H1 (cell line): ENCODE results near the gene ANKRD24. TPM values are rescaled to one million over a fixed set of nuclear protein-coding genes. Genes with fewer than 3 reads are reported as not detected.

ENCODE experiments used
- CTCF ChIA-PET: fragments of 300-600 bp; sonication (Branson Sonifier 250); formaldehyde crosslinking; loops from one replicate; lab custom pipeline; 2021; ENCODE audit not compliant: partially characterized antibody; lab: Charles Lee
- POLR2A ChIA-PET: fragments of 300-600 bp; sonication (Branson Sonifier 250); formaldehyde crosslinking; loops from one replicate; lab custom pipeline; 2021; ENCODE audit warnings: inconsistent platforms; ENCODE audit not compliant: partially characterized antibody; lab: Charles Lee
- DNase-seq, 2 experiments: peaks; one replicate each; pipeline versions ENCODE4 v3.0.0 to v3.0.0-alpha.2; 2010 to 2022; ENCODE audit warnings: low spot score in 2 of 2, low read depth in 1 of 2, mixed read lengths in 1 of 2
- FAIRE-seq: peaks from 2 replicates; lab custom pipeline; 2011; peaks lifted over from hg19 to GRCh38; lab: Jason Lieb, UNC
- H2AFZ ChIP-seq: 2 replicates; pipeline ENCODE4 v1.8.1; 2012; ENCODE audit warnings: low read length, inconsistent platforms
- H2AK5ac ChIP-seq: 2 replicates; pipeline ENCODE4 v1.6.1; 2013; ENCODE audit warnings: low read depth, low read length
- H2BK120ac ChIP-seq: replicated peaks from 2 replicates; pipeline ENCODE3; 2013; ENCODE audit warnings: low read depth, low read length, inconsistent platforms
- H2BK12ac ChIP-seq: 2 replicates; pipeline ENCODE4 v1.6.1; 2013; ENCODE audit warnings: low read depth, low read length
- H2BK15ac ChIP-seq: 2 replicates; pipeline ENCODE4 v1.6.1; 2013; ENCODE audit warnings: low read length
- H2BK20ac ChIP-seq: 2 replicates; pipeline ENCODE4 v1.6.1; 2013; ENCODE audit warnings: low read length
- H2BK5ac ChIP-seq: 2 replicates; pipeline ENCODE4 v1.6.1; 2013; ENCODE audit warnings: low read depth, low read length
- H3K14ac ChIP-seq: 2 replicates; pipeline ENCODE4 v1.6.1; 2013; ENCODE audit warnings: inconsistent platforms; ENCODE audit not compliant: insufficient read length
- H3K18ac ChIP-seq: 2 replicates; pipeline ENCODE4 v1.6.1; 2013; ENCODE audit warnings: low read length; ENCODE audit errors: extremely low read depth
- H3K23ac ChIP-seq: 2 replicates; pipeline ENCODE4 v1.6.1; 2013; ENCODE audit warnings: inconsistent platforms; ENCODE audit not compliant: insufficient read length
- H3K23me2 ChIP-seq: 2 replicates; pipeline ENCODE4 v1.6.1; 2013; ENCODE audit warnings: low read depth, low read length
- H3K27ac ChIP-seq: 2 replicates; pipeline ENCODE4 v1.6.1; 2011; ENCODE audit warnings: low read depth, low read length, inconsistent platforms
- H3K27me3 ChIP-seq, 4 experiments: replicated peaks in 1 of 4; 1 replicate in 1 of 4; 2 replicates in 3 of 4; pipeline versions ENCODE4 v1.6.1 to v1.8.1; 2011 to 2013; ENCODE audit warnings: low read length in 3 of 4, mild to moderate bottlenecking in 3 of 4, inconsistent platforms in 2 of 4, mixed read lengths in 2 of 4, moderate library complexity in 1 of 4; ENCODE audit not compliant: control insufficient read depth in 3 of 4, insufficient read depth in 3 of 4; ENCODE audit errors: extremely low read depth in 1 of 4
- H3K36me3 ChIP-seq, 4 experiments: 2 replicates each; pipeline versions ENCODE4 v1.6.1 to v1.8.1; 2011 to 2013; ENCODE audit warnings: mild to moderate bottlenecking in 4 of 4, low read length in 3 of 4, moderate library complexity in 2 of 4, control low read depth in 1 of 4, inconsistent platforms in 1 of 4; ENCODE audit not compliant: insufficient read depth in 4 of 4, control insufficient read depth in 2 of 4
- H3K4ac ChIP-seq: replicated peaks from 2 replicates; pipeline ENCODE3; 2013; ENCODE audit warnings: low read length, low read depth, mixed read lengths, inconsistent platforms; ENCODE audit not compliant: insufficient read length
- H3K4me1 ChIP-seq, 4 experiments: replicated peaks in 1 of 4; 1 replicate in 1 of 4; 2 replicates in 3 of 4; pipeline versions ENCODE4 v1.6.1 to v1.8.1; 2011 to 2013; ENCODE audit warnings: low read length in 3 of 4, inconsistent platforms in 2 of 4, mixed read lengths in 1 of 4; ENCODE audit not compliant: insufficient read depth in 4 of 4, control insufficient read depth in 3 of 4
- H3K4me2 ChIP-seq, 2 experiments: 2 replicates each; pipeline versions ENCODE4 v1.6.1 to v1.8.1; 2011 to 2013; ENCODE audit warnings: low read depth in 2 of 2, low read length in 2 of 2, control low read depth in 1 of 2, inconsistent platforms in 1 of 2, mild to moderate bottlenecking in 1 of 2; ENCODE audit not compliant: insufficient read depth in 1 of 2
- H3K4me3 ChIP-seq, 4 experiments: fragments of 200-600, 300-600 bp in 1 of 4; sonication (generic), shearing (Covaris generic), sonication (Bioruptor Twin) in 1 of 4; 2 replicates each; pipeline versions ENCODE4 v1.5.1 to v1.8.1; 2011 to 2016; ENCODE audit warnings: low read length in 4 of 4, low read depth in 3 of 4, control low read depth in 2 of 4, inconsistent platforms in 2 of 4, mild to moderate bottlenecking in 2 of 4, mixed read lengths in 1 of 4, moderate library complexity in 1 of 4; ENCODE audit not compliant: insufficient read depth in 2 of 4; ENCODE audit errors: extremely low read depth in 1 of 4
- H3K56ac ChIP-seq: replicated peaks from 2 replicates; pipeline ENCODE3; 2013; ENCODE audit warnings: low read depth, mild to moderate bottlenecking, mixed read lengths, low read length, inconsistent platforms; ENCODE audit not compliant: insufficient read length
- H3K79me1 ChIP-seq: 2 replicates; pipeline ENCODE4 v1.6.1; 2013; ENCODE audit warnings: low read depth, low read length, control low read depth
- H3K79me2 ChIP-seq, 2 experiments: 2 replicates each; pipeline versions ENCODE4 v1.6.1 to v1.8.1; 2012 to 2013; ENCODE audit warnings: low read length in 2 of 2, mild to moderate bottlenecking in 2 of 2, inconsistent platforms in 1 of 2; ENCODE audit not compliant: insufficient read depth in 2 of 2, control insufficient read depth in 1 of 2
- H3K9ac ChIP-seq, 4 experiments: replicated peaks in 1 of 4; 1 replicate in 1 of 4; 2 replicates in 3 of 4; pipeline versions ENCODE4 v1.6.1 to v1.8.1; 2011 to 2013; ENCODE audit warnings: low read depth in 3 of 4, low read length in 3 of 4, control low read depth in 2 of 4, mild to moderate bottlenecking in 2 of 4, moderate library complexity in 2 of 4, inconsistent platforms in 1 of 4; ENCODE audit errors: extremely low read depth in 1 of 4
- H3K9me3 ChIP-seq, 2 experiments: 2 replicates each; pipeline versions ENCODE4 v1.6.1 to v1.8.1; 2012 to 2013; ENCODE audit warnings: mild to moderate bottlenecking in 2 of 2, moderate library complexity in 2 of 2, control low read depth in 1 of 2, inconsistent platforms in 1 of 2, low read depth in 1 of 2, low read length in 1 of 2, mixed read lengths in 1 of 2; ENCODE audit not compliant: insufficient read depth in 2 of 2
- H4K20me1 ChIP-seq, 2 experiments: replicated peaks in 1 of 2; 2 replicates each; pipeline versions ENCODE3 to v1.8.1; 2011 to 2013; ENCODE audit warnings: inconsistent platforms in 2 of 2, low read length in 2 of 2, mild to moderate bottlenecking in 1 of 2; ENCODE audit not compliant: insufficient read depth in 2 of 2, control insufficient read depth in 1 of 2
- H4K5ac ChIP-seq: 2 replicates; pipeline ENCODE4 v1.6.1; 2013; ENCODE audit warnings: low read length, low read depth, mixed read lengths, inconsistent platforms; ENCODE audit not compliant: insufficient read length
- H4K8ac ChIP-seq: 2 replicates; pipeline ENCODE4 v1.8.0; 2013; ENCODE audit warnings: mild to moderate bottlenecking, moderate library complexity, low read length, inconsistent platforms; ENCODE audit not compliant: insufficient read depth; ENCODE audit errors: extremely low read depth
- H4K91ac ChIP-seq: replicated peaks from 2 replicates; pipeline ENCODE3; 2013; ENCODE audit warnings: low read length, mixed read lengths, inconsistent platforms; ENCODE audit not compliant: insufficient read length
- BCL11A ChIP-seq, 2 experiments: IDR thresholded peaks; one replicate each; pipeline ENCODE4 v1.6.1; 2011; ENCODE audit warnings: low read depth in 2 of 2, low read length in 2 of 2, mild to moderate bottlenecking in 2 of 2
- CHD1 ChIP-seq: IDR thresholded peaks from 2 replicates; pipeline ENCODE4 v1.6.1; 2012; ENCODE audit warnings: low read depth, low read length, improper control_type of control experiment
- EP300 ChIP-seq, 2 experiments: IDR thresholded peaks; 1 replicate in 1 of 2; 2 replicates in 1 of 2; pipeline ENCODE4 v1.6.1; 2011 to 2012; ENCODE audit warnings: low read depth in 2 of 2, low read length in 2 of 2, mild to moderate bottlenecking in 2 of 2, borderline replicate concordance in 1 of 2, inconsistent platforms in 1 of 2, moderate library complexity in 1 of 2
- GABPA ChIP-seq: IDR thresholded peaks from 2 replicates; pipeline ENCODE4 v1.6.1; 2011; ENCODE audit warnings: mild to moderate bottlenecking, low read length, moderate library complexity, borderline replicate concordance; ENCODE audit not compliant: insufficient read depth
- GTF2F1 ChIP-seq: IDR thresholded peaks from 2 replicates; pipeline ENCODE4 v1.6.1; 2012; ENCODE audit warnings: low read depth, low read length, improper control_type of control experiment, borderline replicate concordance
- KDM5A ChIP-seq: fragments of 200-600 bp; IDR thresholded peaks from 2 replicates; pipeline ENCODE4 v1.7.1; 2012; ENCODE audit warnings: mild to moderate bottlenecking, low read length, inconsistent platforms, mixed read lengths
- POLR2AphosphoS5 ChIP-seq: IDR thresholded peaks from 2 replicates; pipeline ENCODE4 v1.6.1; 2011; ENCODE audit warnings: low read depth, low read length
- WGBS, 2 experiments: shearing (Covaris generic) in 1 of 2; methylation state at CpG; one replicate each; pipeline versions ENCODE4 v1.1.6 to v1.1.7; 2013 to 2015; ENCODE audit warnings: low lambda C conversion rate in 2 of 2, mixed read lengths in 2 of 2, inconsistent platforms in 1 of 2, low coverage in 1 of 2, missing lambda C conversion rate in 1 of 2; ENCODE audit not compliant: insufficient replicate concordance in 2 of 2, insufficient coverage in 1 of 2, insufficient read length in 1 of 2; ENCODE audit errors: extremely low coverage in 1 of 2, missing lambda C conversion rate in 1 of 2; 5-methylcytosine and 5-hydroxymethylcytosine counted together
- polyA plus RNA-seq, 7 experiments: library from polyadenylated mRNA; depleted of rRNA in 3 of 7; stranded (reverse) in 5 of 7; unstranded in 2 of 7; fragments of >200 nt in 5 of 7; fragments of 200-250 nt in 2 of 7; gene quantifications; 1 replicate in 5 of 7; 2 replicates in 1 of 7; 4 replicates in 1 of 7; pipeline versions ENCODE4 v1.2.1 to v1.2.3, GENCODE V29; 2011 to 2013; ENCODE audit warnings: missing spikeins in 2 of 7, mixed read lengths in 2 of 7
- total RNA-seq: library from RNA; stranded (reverse); fragmentation: NEBNext Ultra II Directional; extraction: Animal tissue kit (Norgen Biotek cat#: 25700); gene quantifications from 2 replicates; pipeline ENCODE4 v1.2.1, GENCODE V29; 2021

Gene ANKRD24
- total and polyA plus RNA-seq, 2 of the 8 experiments (the other 6 are each of a cell fraction or from before 2014, with no cell fraction given), result 7.6 to 14.1 TPM

DNA sequence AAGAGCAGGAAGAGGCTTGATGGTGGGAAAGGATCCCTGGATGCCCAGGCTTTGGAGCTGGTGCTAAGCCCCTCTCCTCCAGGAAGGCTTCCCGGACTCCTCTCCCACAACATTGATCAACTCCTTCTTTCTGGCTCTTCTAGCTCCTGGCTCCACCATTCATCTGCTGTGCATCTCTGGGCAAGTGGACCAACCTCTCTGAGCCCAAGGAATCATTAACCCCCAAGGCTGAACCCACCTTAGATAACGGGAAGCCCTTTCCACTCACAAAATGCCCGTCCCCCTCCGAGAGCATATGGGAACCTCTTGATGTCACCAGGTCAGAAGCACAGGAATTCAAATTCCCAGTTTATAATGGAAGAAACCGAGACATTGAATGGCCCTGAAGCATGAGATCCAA is 5.3 kb upstream of the ANKRD24 start:
- Histone ChIP-seq H3K14ac (no peak overlapping the region), H4K91ac (no peak overlapping the region), H3K36me3 (no peaks in the 10 kb centered on the region; a peak in 2 of 8 replicates), H2AFZ (no peak overlapping the region), H3K4ac (no peak overlapping the region), H2BK5ac (no peak overlapping the region), H2BK12ac (no peak overlapping the region), H3K27me3 (peaks cover 0 to 11% (median 2%) of the 10 kb centered on the region in 4 experiments; a peak in 5 of 7 replicates), H3K18ac (no peak overlapping the region), H3K79me2 (no peaks in the 10 kb centered on the region; a peak in 1 of 4 replicates), H2BK15ac (no peak overlapping the region), H4K8ac (no peak overlapping the region), H3K4me3 (no peak overlapping the region), H3K4me1 (peaks cover 0 to 3% (median 2%) of the 10 kb centered on the region in 4 experiments; a peak in 3 of 7 replicates), H2BK120ac (no peak overlapping the region), H2BK20ac (no peak overlapping the region), H3K23me2 (peaks cover 6% of the 10 kb centered on the region), H3K23ac (no peak overlapping the region), H2AK5ac (no peak overlapping the region), H3K4me2 (no peak overlapping the region), H3K56ac (no peak overlapping the region), H3K9me3 (no peaks in the 10 kb centered on the region), H3K9ac (no peak overlapping the region), H4K20me1 (peaks cover 2 to 5% of the 10 kb centered on the region in 2 experiments), H3K79me1 (peaks cover 2% of the 10 kb centered on the region), H4K5ac (no peak overlapping the region), H3K27ac (no peak overlapping the region)
- POLR2A ChIA-PET, result interaction anchor here (0.8 kb wide), 1 partner anchor 113 kb away, joined by 3 read pairs; no protein-coding TSS in a partner anchor
- no peak for TF ChIP-seq CHD1
- no peak for TF ChIP-seq KDM5A
- TF ChIP-seq BCL11A (IDR thresholded peaks at IDR 0.05; ENCODE audit: low read depth in 2 of 2, low read length in 2 of 2), result no peak
- no peak for TF ChIP-seq EP300 (IDR thresholded peaks at IDR 0.05; ENCODE audit: borderline replicate concordance in 1 of 2, low read depth in 2 of 2, low read length in 2 of 2)
- no peak for TF ChIP-seq GTF2F1
- no peak for TF ChIP-seq POLR2AphosphoS5
- no peak for TF ChIP-seq GABPA
- 94% methylated on average over 5 of the region's 5 CpGs; no CpG with 5 or more reads in 1 of the 2 experiments for whole genome bisulfite sequencing, 2 experiments
- no peak for DNase-seq
- FAIRE-seq, result no peak
- CTCF ChIA-PET, result interaction anchor here (0.6 to 2.8 kb wide), 4 partner anchors 9 to 190 kb away, joined by 3 to 12 read pairs (median 6); no protein-coding TSS in a partner anchor
